Activated CD4-positive, alpha-beta T cell treated with anti-CD3 and anti-CD28 coated beads, Interleukin-2, amount 10 ng/mL, durations not matched to agents 7 days and 5 days (primary cell): Measurements from ENCODE around the gene FBL. TPM values are rescaled to one million over a fixed set of nuclear protein-coding genes. Genes with fewer than 3 reads are reported as not detected.
A peak's percentile ranks its signal among the peaks of the same experiment; 100 is the strongest.
"Not testable (repeated sequence)": the region's sequence is repeated elsewhere in the genome, so short reads cannot be mapped to it uniquely, and the experiment has no call there.

ENCODE experiments used
- CTCF ChIA-PET: fragments of 350-600 bp; sonication (Branson Sonifier 250); formaldehyde crosslinking; loops from one replicate; lab custom pipeline; 2021; ENCODE audit warnings: antibody characterized with exemption; lab: Charles Lee
- POLR2A ChIA-PET: fragments of 350-600 bp; sonication (Branson Sonifier 250); formaldehyde crosslinking; loops from one replicate; lab custom pipeline; 2021; ENCODE audit warnings: antibody characterized with exemption; lab: Charles Lee
- DNase-seq: peaks from one replicate; pipeline ENCODE4 v3.0.0-alpha.2; 2020
- H3K27ac Mint-ChIP-seq: one replicate; pipeline ENCODE4 v1.8.0; 2021; ENCODE audit warnings: mild to moderate bottlenecking, moderate library complexity, mixed read lengths
- H3K27me3 Mint-ChIP-seq: one replicate; pipeline ENCODE4 v1.8.0; 2021; ENCODE audit warnings: mixed read lengths
- H3K36me3 Mint-ChIP-seq: one replicate; pipeline ENCODE4 v1.8.0; 2021; ENCODE audit warnings: low read depth, mixed read lengths
- H3K4me1 Mint-ChIP-seq: one replicate; pipeline ENCODE4 v1.8.0; 2021; ENCODE audit warnings: mixed read lengths
- H3K4me3 Mint-ChIP-seq: one replicate; pipeline ENCODE4 v1.8.0; 2021; ENCODE audit warnings: mild to moderate bottlenecking, moderate library complexity, mixed read lengths
- H3K9me3 Mint-ChIP-seq: one replicate; pipeline ENCODE4 v1.8.0; 2021; ENCODE audit warnings: mixed read lengths
- total RNA-seq, 2 experiments: library from RNA; stranded (reverse); gene quantifications; one replicate each; pipeline ENCODE4 v1.2.3, GENCODE V29; 2021

The FBL gene
- total RNA-seq, 2 experiments from 2014 or later: 330 to 377 TPM

- POLR2A ChIA-PET: no interaction called here
- no peaks in the 10 kb centered on the region for H3K9me3 Mint-ChIP-seq
Observed at GRCh38 chr19:39813264-39813993, 32.8 kb downstream of the FBL start.

DNA sequence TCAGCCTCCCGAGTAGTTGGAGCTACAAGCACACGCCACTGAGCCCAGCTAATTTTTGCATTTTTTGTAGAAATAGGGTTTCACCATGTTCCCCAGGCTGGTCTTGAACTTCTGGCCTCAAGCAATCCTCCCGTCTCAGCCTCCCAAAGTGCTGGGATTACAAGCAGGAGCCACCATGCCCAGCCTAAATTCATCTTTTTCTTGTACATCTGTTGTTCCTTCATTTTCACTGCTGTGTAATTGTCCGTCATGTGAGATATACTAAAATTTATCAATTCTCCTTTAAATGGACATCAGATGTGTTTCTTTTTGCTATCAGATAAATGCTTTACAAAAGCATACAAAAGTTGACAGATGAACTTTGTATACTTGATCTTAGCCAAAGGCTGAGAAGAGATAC lies 35.1 kb downstream of the FBL start:
- Mint-ChIP-seq H3K4me1 (no peaks in the 10 kb centered on the region), H3K36me3 (peaks cover 2% of the 10 kb centered on the region), H3K4me3 (no peak overlapping the region), H3K9me3 (peaks cover 3% of the 10 kb centered on the region), H3K27me3 (peaks cover 2% of the 10 kb centered on the region), H3K27ac (no peak overlapping the region)
- no peak for DNase-seq
- POLR2A ChIA-PET: no interaction called here
- CTCF ChIA-PET: interaction anchor here (1.0 to 1.5 kb wide), 2 partner anchors 18 to 22 kb away, joined by 3 read pairs; no protein-coding TSS in a partner anchor

More at GRCh38 chr19:39813264-39813993, 32.8 kb downstream of the FBL start:
- no peak overlapping the region for H3K4me3 Mint-ChIP-seq
- no peak for DNase-seq
- peaks cover 5% of the 10 kb centered on the region for H3K36me3 Mint-ChIP-seq
- H3K4me1 Mint-ChIP-seq: no peaks in the 10 kb centered on the region
- no peaks in the 10 kb centered on the region for H3K27me3 Mint-ChIP-seq
- CTCF ChIA-PET: no interaction called here
- no peak overlapping the region for H3K27ac Mint-ChIP-seq

- CTCF ChIA-PET: interaction anchor here (1.0 to 1.5 kb wide), 2 partner anchors 17 to 23 kb away, joined by 3 read pairs; no protein-coding TSS in a partner anchor
- POLR2A ChIA-PET: no interaction called here
- H3K4me1 Mint-ChIP-seq: no peaks in the 10 kb centered on the region
Observed at GRCh38 chr19:39810424-39810823, 35.8 kb downstream of the FBL start.

DNA sequence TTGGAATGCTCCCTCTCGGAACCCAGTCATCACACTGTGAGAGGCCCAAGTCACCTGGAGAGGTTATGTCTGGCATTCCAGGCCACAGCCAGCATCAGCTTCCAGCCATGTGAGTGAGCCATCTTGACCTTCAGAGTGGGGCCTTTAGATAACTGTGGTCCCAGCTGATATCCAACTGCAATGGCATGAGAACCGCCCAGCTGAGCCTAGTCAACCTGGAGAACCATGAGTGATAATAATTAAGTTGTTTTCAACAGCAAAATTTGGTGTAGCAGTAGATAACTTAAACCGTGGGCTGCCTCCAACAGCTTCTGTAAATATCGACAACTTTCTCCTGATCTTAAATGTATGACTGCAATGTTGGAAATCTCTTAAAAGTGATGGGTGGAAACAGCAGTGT lies 36.8 kb downstream of the FBL start:
- no peak overlapping the region for H3K4me3 Mint-ChIP-seq
- no peaks in the 10 kb centered on the region for H3K4me1 Mint-ChIP-seq
- H3K27me3 Mint-ChIP-seq: peaks cover 2% of the 10 kb centered on the region
- ChIA-PET CTCF (no interaction called here), POLR2A (no interaction called here)
- no peaks in the 10 kb centered on the region for H3K36me3 Mint-ChIP-seq
- no peak for DNase-seq
- peaks cover 3% of the 10 kb centered on the region for H3K9me3 Mint-ChIP-seq
- no peak overlapping the region for H3K27ac Mint-ChIP-seq

More at GRCh38 chr19:39810424-39810823, 35.8 kb downstream of the FBL start:
- Mint-ChIP-seq H3K9me3 (peaks cover 3% of the 10 kb centered on the region), H3K27me3 (peaks cover 2% of the 10 kb centered on the region), H3K27ac (no peak overlapping the region), H3K36me3 (no peaks in the 10 kb centered on the region), H3K4me3 (no peak overlapping the region)
- DNase-seq: no peak

DNA sequence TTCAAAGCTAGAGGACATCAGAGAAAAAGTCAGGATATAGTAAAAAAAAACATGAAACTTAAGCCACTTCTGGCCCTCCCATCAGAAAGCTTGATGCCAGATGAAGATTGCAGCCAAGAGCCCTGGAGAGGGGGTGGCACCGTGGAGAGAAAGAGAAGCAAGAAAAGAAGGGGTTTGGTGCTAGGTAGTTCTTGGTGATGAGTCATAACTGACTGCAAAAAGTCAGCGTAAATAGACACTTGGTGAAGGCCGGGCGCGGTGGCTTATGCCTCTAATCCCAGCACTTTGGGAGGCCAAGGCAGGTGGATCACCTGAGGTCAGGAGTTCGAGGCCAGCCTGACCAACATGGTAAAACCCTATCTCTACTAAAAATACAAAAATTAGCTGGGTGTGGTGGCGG lies 37.5 kb downstream of the FBL start:
- H3K9me3 Mint-ChIP-seq, H3K4me3 Mint-ChIP-seq, H3K36me3 Mint-ChIP-seq, CTCF ChIA-PET, H3K27ac Mint-ChIP-seq, POLR2A ChIA-PET, DNase-seq, H3K4me1 Mint-ChIP-seq, H3K27me3 Mint-ChIP-seq: not testable (repeated sequence)

- peaks cover 3% of the 10 kb centered on the region for H3K9me3 Mint-ChIP-seq
- H3K4me3 Mint-ChIP-seq: no peak overlapping the region
- no peaks in the 10 kb centered on the region for H3K4me1 Mint-ChIP-seq
- peaks cover 6% of the 10 kb centered on the region for H3K27me3 Mint-ChIP-seq
- H3K36me3 Mint-ChIP-seq: no peaks in the 10 kb centered on the region
- POLR2A ChIA-PET: no interaction called here
- H3K27ac Mint-ChIP-seq: no peak overlapping the region
- CTCF ChIA-PET: no interaction called here
- DNase-seq: no peak
Observed at GRCh38 chr19:39807846-39808364, 38.3 kb downstream of the FBL start.

- Mint-ChIP-seq H3K4me1 (no peaks in the 10 kb centered on the region), H3K27me3 (peaks cover 13% of the 10 kb centered on the region), H3K9me3 (peaks cover 3% of the 10 kb centered on the region), H3K27ac (no peak overlapping the region), H3K4me3 (no peak overlapping the region), H3K36me3 (no peaks in the 10 kb centered on the region)
- ChIA-PET POLR2A (no interaction called here), CTCF (interaction anchor here (1.0 to 5.0 kb wide), 2 partner anchors 13 to 38 kb away, joined by 3 to 22 read pairs; no protein-coding TSS in a partner anchor)
- no peak for DNase-seq
Observed at GRCh38 chr19:39805104-39805503, 41.1 kb downstream of the FBL start.

GRCh38 chr19:39802958-39803357 lies 43.2 kb downstream of the FBL start:
- Mint-ChIP-seq H3K36me3 (no peaks in the 10 kb centered on the region), H3K27me3 (peaks cover 14% of the 10 kb centered on the region), H3K27ac (no peak overlapping the region), H3K4me3 (no peak overlapping the region), H3K9me3 (peaks cover under 1% of the 10 kb centered on the region), H3K4me1 (no peaks in the 10 kb centered on the region)
- POLR2A ChIA-PET: no interaction called here
- DNase-seq: no peak
- CTCF ChIA-PET: interaction anchor here (1.5 to 5.0 kb wide), 3 partner anchors 11 to 42 kb away, joined by 4 to 22 read pairs (median 7); no protein-coding TSS in a partner anchor

GRCh38 chr19:39797083-39797482 lies 49.1 kb downstream of the FBL start:
- Mint-ChIP-seq H3K36me3 (no peaks in the 10 kb centered on the region), H3K4me1 (peaks cover 14% of the 10 kb centered on the region), H3K9me3 (no peaks in the 10 kb centered on the region), H3K27me3 (peaks cover 26% of the 10 kb centered on the region), H3K4me3 (no peak overlapping the region), H3K27ac (no peak overlapping the region)
- no peak for DNase-seq
- ChIA-PET CTCF (no interaction called here), POLR2A (no interaction called here)

DNA sequence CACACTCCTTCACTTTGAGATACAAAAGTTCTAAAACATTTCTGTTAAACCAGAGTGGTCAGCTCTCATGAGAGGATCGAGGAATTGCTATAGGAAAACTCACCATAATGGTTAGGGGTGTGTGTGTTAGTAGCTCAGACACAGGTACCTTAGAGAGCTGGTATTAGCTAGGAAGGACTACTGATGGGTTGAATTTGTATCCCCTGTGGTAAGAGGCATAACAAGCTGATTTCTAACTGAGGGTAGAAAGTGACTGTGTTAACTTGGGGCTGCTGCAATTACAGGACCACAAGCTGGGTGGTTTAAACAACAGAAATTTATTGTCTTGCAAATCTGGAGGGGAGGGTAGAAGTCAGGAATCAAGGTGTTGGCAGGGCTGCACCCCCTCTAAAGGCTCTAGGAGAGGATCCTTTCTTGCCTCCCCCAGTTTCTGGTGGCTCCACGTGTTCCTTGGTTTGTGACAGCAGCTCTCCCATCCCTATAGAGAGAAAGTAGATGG lies 50.1 kb downstream of the FBL start:
- ChIA-PET CTCF (interaction anchor here (1.2 kb wide), 1 partner anchor 47 kb away, joined by 6 read pairs; no protein-coding TSS in a partner anchor), POLR2A (no interaction called here)
- Mint-ChIP-seq H3K36me3 (no peaks in the 10 kb centered on the region), H3K4me1 (peaks cover 14% of the 10 kb centered on the region), H3K27ac (no peak overlapping the region), H3K27me3 (peaks cover 25% of the 10 kb centered on the region), H3K4me3 (no peak overlapping the region), H3K9me3 (no peaks in the 10 kb centered on the region)
- DNase-seq: no peak

DNA sequence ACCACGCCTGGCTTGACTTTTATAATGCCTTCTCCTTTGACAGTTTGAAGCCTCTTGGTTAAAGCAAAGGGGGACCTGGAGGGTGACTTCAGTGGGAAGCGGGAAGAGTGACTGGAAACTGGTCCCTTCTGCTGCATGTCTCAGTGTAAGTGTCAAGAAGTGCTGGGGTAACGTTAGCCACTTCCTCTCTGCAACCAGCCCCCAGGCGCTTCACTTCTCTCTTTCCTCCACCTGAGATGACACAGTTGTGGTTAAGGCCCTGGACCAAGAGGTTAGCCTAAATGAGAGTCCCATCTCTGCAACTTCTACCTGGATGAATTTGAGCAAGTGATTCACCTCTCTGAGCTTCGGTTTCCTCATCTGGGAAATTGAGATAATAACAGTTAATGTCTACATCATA lies 51.2 kb downstream of the FBL start:
- H3K9me3 Mint-ChIP-seq: no peaks in the 10 kb centered on the region
- ChIA-PET POLR2A (no interaction called here), CTCF (interaction anchor here (0.5 to 1.2 kb wide), 4 partner anchors 47 to 392 kb away, joined by 3 to 6 read pairs (median 3); no protein-coding TSS in a partner anchor)
- H3K27ac Mint-ChIP-seq: no peak overlapping the region
- no peak overlapping the region for H3K4me3 Mint-ChIP-seq
- no peaks in the 10 kb centered on the region for H3K36me3 Mint-ChIP-seq
- no peak for DNase-seq
- H3K27me3 Mint-ChIP-seq: peaks cover 23% of the 10 kb centered on the region
- peaks cover 14% of the 10 kb centered on the region for H3K4me1 Mint-ChIP-seq

DNA sequence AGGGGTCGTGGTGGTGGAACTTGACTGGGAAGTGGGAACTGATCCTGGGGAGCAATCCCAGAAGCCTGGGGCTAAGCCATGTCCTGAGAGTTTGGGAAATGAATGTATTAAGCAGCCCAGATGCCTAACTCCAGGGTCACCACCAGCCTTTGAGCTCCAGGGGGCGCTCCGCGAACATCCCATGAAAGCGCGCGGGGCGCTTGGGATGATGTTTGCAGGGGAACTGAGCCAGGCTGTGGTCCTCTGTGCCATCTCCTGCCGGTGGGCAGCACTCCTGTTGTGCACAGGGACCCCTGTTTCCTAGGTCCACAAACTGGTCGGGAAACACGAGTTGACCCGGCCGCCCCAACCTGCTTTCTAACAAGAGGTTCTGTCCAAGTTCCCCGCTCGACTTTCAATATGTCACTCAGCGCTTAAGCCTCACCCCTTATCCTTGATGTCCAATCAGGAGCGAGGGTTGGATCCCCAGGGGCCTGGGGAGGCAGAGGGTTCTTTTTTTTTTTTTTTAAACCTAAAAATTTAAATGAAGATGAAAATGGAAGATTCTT lies 53.1 kb downstream of the FBL start:
- H3K4me1 Mint-ChIP-seq: peaks cover 14% of the 10 kb centered on the region
- peak overlapping the region; percentile 73 for H3K4me3 Mint-ChIP-seq
- ChIA-PET POLR2A (no interaction called here), CTCF (interaction anchor here (0.7 to 2.9 kb wide), 13 partner anchors 9 to 393 kb away, joined by 3 to 31 read pairs (median 3); no protein-coding TSS in a partner anchor)
- peaks cover 21% of the 10 kb centered on the region for H3K27me3 Mint-ChIP-seq
- no peak overlapping the region for H3K27ac Mint-ChIP-seq
- H3K9me3 Mint-ChIP-seq: peaks cover 7% of the 10 kb centered on the region
- peaks cover 2% of the 10 kb centered on the region for H3K36me3 Mint-ChIP-seq
- DNase-seq: peak; percentile 78

- Mint-ChIP-seq H3K27me3 (peaks cover 27% of the 10 kb centered on the region), H3K4me3 (no peak overlapping the region), H3K4me1 (peaks cover 6% of the 10 kb centered on the region), H3K27ac (no peak overlapping the region), H3K36me3 (peaks cover 2% of the 10 kb centered on the region), H3K9me3 (peaks cover 13% of the 10 kb centered on the region)
- ChIA-PET CTCF (interaction anchor here (0.7 to 1.1 kb wide), 2 partner anchors 56 kb away, joined by 3 to 4 read pairs; no protein-coding TSS in a partner anchor), POLR2A (no interaction called here)
- no peak for DNase-seq
Observed at GRCh38 chr19:39788244-39788643, 57.9 kb downstream of the FBL start.
